SK-N-MC (cell line): ENCODE results near the gene CCDC43.

Experiments used
- EZH2 ChIP-seq: fragments of 200-600 bp; sonication (generic); IDR thresholded peaks from one replicate; pipeline ENCODE4 v1.6.1; 2017; ENCODE audit warnings: antibody characterized with exemption
- FOXP2 ChIP-seq: optimal IDR thresholded peaks from 2 replicates; pipeline ENCODE3; 2011; ENCODE audit warnings: mild to moderate bottlenecking, moderate library complexity; ENCODE audit not compliant: insufficient read depth; ENCODE audit errors: extremely low read length, control extremely low read depth
- POLR2AphosphoS5 ChIP-seq: IDR thresholded peaks from 2 replicates; pipeline ENCODE4 v1.6.1; 2012; ENCODE audit warnings: mild to moderate bottlenecking, low read depth, low read length, borderline replicate concordance

DNA sequence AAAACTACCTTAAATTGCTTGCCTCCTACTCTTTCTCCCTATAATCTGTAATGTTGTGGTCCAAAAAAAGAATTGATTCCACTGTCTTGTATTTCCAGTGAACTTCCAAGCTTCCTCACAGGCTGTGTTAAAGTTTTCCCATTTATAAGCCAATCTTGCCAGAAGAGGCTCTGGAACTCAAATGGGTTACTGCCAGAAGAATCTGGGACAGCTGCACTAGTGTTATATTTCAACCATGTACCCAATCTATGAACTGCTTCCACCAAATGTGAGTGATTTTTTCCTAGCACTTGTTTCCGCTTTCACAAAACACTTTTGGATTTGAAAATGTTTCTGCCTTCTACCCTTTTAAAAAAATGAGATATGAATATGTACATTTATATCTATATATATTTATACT lies 1.8 kb downstream of the CCDC43 start:
- TF ChIP-seq POLR2AphosphoS5 (no peak), EZH2 (no peak), FOXP2 (no peak)
